Measurements from ENCODE around the gene NEUROG1. TPM values are rescaled to one million over a fixed set of nuclear protein-coding genes. Genes with fewer than 3 reads are reported as not detected.

The NEUROG1 gene
- total RNA-seq: 10 to 100 TPM in 1 of 8 experiments, 1 to 10 TPM in 3, under 1 TPM in 1, not detected in 3; 0.15 to 29.4 (median 2.3) TPM

DNA sequence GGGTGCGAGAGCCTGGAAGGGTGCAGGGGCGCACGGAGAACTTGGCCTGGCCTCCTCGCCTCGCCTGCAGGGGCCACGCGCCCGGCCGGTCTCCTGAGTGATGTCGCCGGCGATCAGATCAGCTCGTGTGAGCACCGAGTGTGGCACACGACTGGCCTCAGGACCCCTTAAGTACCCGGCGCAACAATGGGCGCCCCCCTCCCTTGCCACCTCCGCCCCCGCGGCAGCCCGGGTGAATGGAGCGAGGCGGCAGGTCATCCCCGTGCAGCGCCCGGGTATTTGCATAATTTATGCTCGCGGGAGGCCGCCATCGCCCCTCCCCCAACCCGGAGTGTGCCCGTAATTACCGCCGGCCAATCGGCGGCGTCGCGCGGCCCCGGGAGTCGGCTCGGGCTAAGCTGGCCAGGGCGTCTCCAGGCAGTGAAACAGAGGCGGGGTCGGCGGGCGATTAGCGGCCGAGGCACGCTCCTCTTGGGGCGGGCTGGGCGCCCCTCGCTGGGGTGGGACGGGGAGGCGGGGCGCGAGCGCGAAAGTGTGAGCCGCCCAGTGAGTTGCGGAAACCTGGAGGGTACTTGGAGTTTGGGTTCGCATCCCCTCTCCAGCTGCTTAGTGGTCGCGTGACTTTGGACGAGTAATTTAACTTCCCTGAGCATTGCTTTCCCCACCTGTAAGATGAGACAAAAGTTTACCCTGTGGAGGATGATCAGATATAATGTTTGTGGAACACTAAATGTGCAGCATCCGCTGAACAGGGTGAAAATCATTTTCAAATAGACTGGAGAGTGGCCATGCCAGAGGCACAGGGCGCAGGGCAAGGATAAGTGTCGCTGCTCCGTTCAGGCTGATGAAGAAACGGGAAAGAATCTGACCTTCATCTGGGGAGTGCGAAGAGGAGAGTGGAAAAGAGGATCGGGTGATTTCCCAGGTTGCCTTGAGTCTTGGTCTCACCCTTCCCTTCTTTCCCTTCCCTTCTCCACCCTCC, at the start of gene NEUROG1:
Gene NEUROG1, minus strand, starts transcription at position 145 of the 982 bp plus-strand sequence. CDS start 274 bp downstream, outside the sequence.
- WGBS, 10 experiments: 4 to 30% (median 10%) methylated on average over 2 to 9 of the region's 74 CpGs; no CpG with 5 or more reads in 1 of the 10 experiments
- Histone ChIP-seq H3K4me1 (replicated peaks in 1 of 2) (peaks cover 15 to 34% of the 10 kb centered on the region in 2 donors), H3K27ac (peak within 1 kb of the TSS in 1 of 2 donors; percentile 56), H3K4me3 (peak within 1 kb of the TSS; percentile 15 to 33 (median 22))
- peak; percentile 88 to 97 (median 90) for ATAC-seq (replicated peaks in 6 of 8)
- in situ Hi-C loops (cut with MboI; ENCODE audit: low pct_unique_long_range_greater_than_20kb in 2 of 9, low sequenced_read_pairs in 9 of 9, unreplicated experiment in 9 of 9): no loop called here

GRCh38 chr5:135584918-135585317, 49.2 kb upstream of the NEUROG1 start:
- H3K4me1 ChIP-seq (replicated peaks in 1 of 2): no peaks in the 10 kb centered on the region
- no peak overlapping the region for H3K27ac ChIP-seq
- H3K4me3 ChIP-seq: no peak overlapping the region
- in situ Hi-C loops (cut with MboI; ENCODE audit: low pct_unique_long_range_greater_than_20kb in 2 of 9, low sequenced_read_pairs in 9 of 9, unreplicated experiment in 9 of 9): no loop called here
- WGBS, 10 experiments: 0 to 75% (median 59%) methylated on average over 1 to 4 of the region's 6 CpGs; no CpG with 5 or more reads in 6 of the 10 experiments
- no peak for ATAC-seq (replicated peaks in 6 of 8)

DNA sequence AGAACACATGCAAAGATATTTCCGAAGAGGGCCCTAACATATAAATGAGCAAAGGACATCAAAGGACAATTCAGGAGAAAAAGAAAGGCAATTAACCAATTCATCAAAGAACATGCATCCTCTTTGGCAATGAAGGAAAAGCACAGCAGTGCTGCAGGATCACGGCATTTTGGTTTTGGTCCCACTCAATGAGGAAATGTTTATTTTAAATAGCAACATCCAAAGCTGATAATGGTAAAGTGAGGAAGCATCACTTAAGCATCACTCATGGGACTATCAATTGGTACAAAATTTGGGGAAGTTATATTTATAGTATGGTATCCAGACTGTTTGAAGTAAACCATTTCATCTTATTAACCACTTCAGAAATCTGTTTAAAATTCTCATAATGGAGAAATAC, 48.5 kb upstream of the NEUROG1 start:
- in situ Hi-C loops (cut with MboI; ENCODE audit: low pct_unique_long_range_greater_than_20kb in 2 of 9, low sequenced_read_pairs in 9 of 9, unreplicated experiment in 9 of 9): no loop called here
- H3K27ac ChIP-seq: no peak overlapping the region
- H3K4me3 ChIP-seq: no peak overlapping the region
- H3K4me1 ChIP-seq (replicated peaks in 1 of 2): no peaks in the 10 kb centered on the region
- no peak for ATAC-seq (replicated peaks in 6 of 8)
- 0 to 100% (median 50%) methylated on average over 1 to 2 of the region's 2 CpGs; no CpG with 5 or more reads in 1 of the 10 experiments for WGBS, 10 experiments

GRCh38 chr5:135582099-135582781, 46.5 kb upstream of the NEUROG1 start:
- ATAC-seq (replicated peaks in 6 of 8): no peak
- 33 to 100% (median 79%) methylated on average over 1 to 3 of the region's 6 CpGs; no CpG with 5 or more reads in 4 of the 10 experiments for WGBS, 10 experiments
- in situ Hi-C loops (cut with MboI; ENCODE audit: low pct_unique_long_range_greater_than_20kb in 2 of 9, low sequenced_read_pairs in 9 of 9, unreplicated experiment in 9 of 9): no loop called here

DNA sequence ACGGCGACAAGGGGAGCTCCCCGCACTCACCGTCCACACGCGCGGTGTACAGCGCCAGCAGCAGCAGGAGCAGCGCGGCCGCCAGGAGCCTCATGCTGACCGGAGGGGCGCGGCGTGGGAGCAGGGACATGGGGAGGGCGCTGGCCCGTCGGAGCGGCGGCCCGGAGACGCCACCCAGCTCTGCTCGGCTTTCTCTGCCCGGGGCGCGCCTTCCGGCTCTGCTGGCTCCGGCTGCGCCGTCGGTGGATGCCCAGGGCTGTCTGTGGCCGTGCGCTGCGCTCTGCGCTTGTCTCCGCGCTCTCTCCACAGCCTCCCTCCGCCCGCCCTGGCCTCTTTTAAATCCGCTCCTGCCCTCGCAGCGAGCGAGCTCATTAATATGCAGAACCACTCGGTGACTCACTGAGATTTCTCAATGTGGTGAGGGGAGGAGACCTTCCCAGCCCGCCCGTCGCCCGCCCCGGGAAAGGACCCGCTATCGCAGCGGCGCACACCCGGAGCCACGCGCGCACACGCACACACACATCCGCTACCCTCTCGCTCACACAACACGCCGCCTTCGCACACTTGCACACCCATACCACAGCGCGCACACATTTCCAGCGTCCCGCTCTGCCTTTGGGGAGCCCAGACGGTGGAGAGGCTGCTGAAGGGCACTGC, 43.0 kb upstream of the NEUROG1 start, which contains the start of gene CXCL14:
Gene CXCL14, minus strand, starts transcription at position 307 of the 657 bp plus-strand sequence. Its CDS starts 213 bp downstream, at position 94.
- H3K4me3 ChIP-seq: peak within 1 kb of the TSS; percentile 13 to 41 (median 27)
- ATAC-seq (replicated peaks in 6 of 8): peak; percentile 93 to 98 (median 96)
- H3K27ac ChIP-seq: no peak within 1 kb of the TSS
- WGBS, 10 experiments: 0% methylated on average over 1 to 2 of the region's 68 CpGs; no CpG with 5 or more reads in 7 of the 10 experiments
- in situ Hi-C loops (cut with MboI; ENCODE audit: low pct_unique_long_range_greater_than_20kb in 2 of 9, low sequenced_read_pairs in 9 of 9, unreplicated experiment in 9 of 9): loop anchor here in 1 of 9 experiments (10.0 kb wide), 1 partner anchor 146 kb away; no protein-coding TSS in a partner anchor
- H3K4me1 ChIP-seq (replicated peaks in 1 of 2): peaks cover 0 to 3% of the 10 kb centered on the region in 2 donors

More at GRCh38 chr5:135582099-135582781, 46.5 kb upstream of the NEUROG1 start:
- Histone ChIP-seq H3K27ac (no peak overlapping the region), H3K4me1 (replicated peaks in 1 of 2) (no peaks in the 10 kb centered on the region), H3K4me3 (no peak overlapping the region)

DNA sequence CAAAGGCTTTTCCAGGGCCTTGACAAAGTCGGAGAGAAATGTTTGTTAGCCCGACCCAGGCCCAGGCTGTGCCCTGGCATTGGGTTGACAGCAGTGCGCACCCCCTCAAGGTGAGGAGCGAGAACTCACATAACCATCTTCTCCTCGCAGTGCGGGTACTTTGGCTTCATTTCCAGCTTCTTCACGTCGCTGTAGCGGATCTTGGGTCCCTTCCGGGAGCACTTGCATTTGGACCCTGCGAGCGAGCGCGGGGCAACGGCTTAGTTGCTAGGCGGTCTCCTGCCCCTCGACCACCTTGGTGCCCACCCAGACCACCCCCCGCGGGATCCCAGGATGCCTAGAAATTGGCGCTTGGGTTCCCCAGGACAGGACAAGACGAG, 42.5 kb upstream of the NEUROG1 start:
- no peak for ATAC-seq (replicated peaks in 6 of 8)

GRCh38 chr5:135577421-135577820, 41.7 kb upstream of the NEUROG1 start:
- peaks cover 0 to 3% of the 10 kb centered on the region in 2 donors for H3K4me1 ChIP-seq (replicated peaks in 1 of 2)
- no peak overlapping the region for H3K27ac ChIP-seq
- no peak for ATAC-seq (replicated peaks in 6 of 8)
- 100% methylated on average over 1 of the region's 8 CpGs; no CpG with 5 or more reads in 8 of the 10 experiments for WGBS, 10 experiments
- no peak overlapping the region for H3K4me3 ChIP-seq
- in situ Hi-C loops (cut with MboI; ENCODE audit: low pct_unique_long_range_greater_than_20kb in 2 of 9, low sequenced_read_pairs in 9 of 9, unreplicated experiment in 9 of 9): loop anchor here in 1 of 9 experiments (10.0 kb wide), 1 partner anchor 147 kb away; no protein-coding TSS in a partner anchor

More for the DNA sequence above, 42.5 kb upstream of the NEUROG1 start:
- H3K4me3 ChIP-seq: peak overlapping the region; percentile 13 to 41 (median 27)
- peaks cover 0 to 3% of the 10 kb centered on the region in 2 donors for H3K4me1 ChIP-seq (replicated peaks in 1 of 2)
- in situ Hi-C loops (cut with MboI; ENCODE audit: low pct_unique_long_range_greater_than_20kb in 2 of 9, low sequenced_read_pairs in 9 of 9, unreplicated experiment in 9 of 9): loop anchor here in 1 of 9 experiments (10.0 kb wide), 1 partner anchor 147 kb away; no protein-coding TSS in a partner anchor
- WGBS, 10 experiments: 4 to 31% (median 7%) methylated on average over 3 to 9 of the region's 21 CpGs; no CpG with 5 or more reads in 5 of the 10 experiments
- H3K27ac ChIP-seq: no peak overlapping the region

DNA sequence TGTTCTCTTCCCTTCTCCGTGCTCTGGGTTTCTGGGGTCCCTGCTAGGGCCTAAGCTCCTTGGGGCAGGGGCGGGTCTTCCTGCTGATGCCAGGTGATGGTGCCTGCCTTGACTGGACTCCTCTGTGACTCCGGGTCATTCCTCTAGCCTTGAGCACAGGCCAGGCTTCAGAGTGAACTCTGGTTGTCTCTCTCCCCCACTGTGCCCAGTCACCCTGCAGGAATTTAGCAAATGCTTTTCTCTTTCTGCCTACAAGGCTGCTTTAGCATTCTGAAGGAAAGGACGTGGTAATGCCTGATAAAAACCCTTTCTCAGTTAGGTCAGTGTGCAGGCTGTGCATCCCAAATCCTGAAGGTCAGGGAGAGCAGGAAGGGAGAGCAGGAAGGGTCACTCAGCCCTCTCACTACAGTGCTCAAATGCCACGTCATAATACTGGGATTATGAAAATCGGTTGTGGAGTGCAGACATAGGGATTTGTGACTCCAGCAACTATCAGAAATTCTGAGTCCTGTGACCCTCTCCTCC, 40.4 kb upstream of the NEUROG1 start:
- ATAC-seq (replicated peaks in 6 of 8): no peak
- H3K4me3 ChIP-seq: no peak overlapping the region
- H3K4me1 ChIP-seq (replicated peaks in 1 of 2): peaks cover 0 to 3% of the 10 kb centered on the region in 2 donors
- in situ Hi-C loops (cut with MboI; ENCODE audit: low pct_unique_long_range_greater_than_20kb in 2 of 9, low sequenced_read_pairs in 9 of 9, unreplicated experiment in 9 of 9): loop anchor here in 1 of 9 experiments (10.0 kb wide), 1 partner anchor 149 kb away; no protein-coding TSS in a partner anchor
- no peak overlapping the region for H3K27ac ChIP-seq
- 0 to 71% (median 45%) methylated on average over 1 to 3 of the region's 6 CpGs; no CpG with 5 or more reads in 2 of the 10 experiments for WGBS, 10 experiments

GRCh38 chr5:135574493-135574892, 38.7 kb upstream of the NEUROG1 start:
- Histone ChIP-seq H3K4me3 (no peak overlapping the region), H3K27ac (no peak overlapping the region), H3K4me1 (replicated peaks in 1 of 2) (peaks cover 0 to 3% of the 10 kb centered on the region in 2 donors)
- no peak for ATAC-seq (replicated peaks in 6 of 8)
- in situ Hi-C loops (cut with MboI; ENCODE audit: low pct_unique_long_range_greater_than_20kb in 2 of 9, low sequenced_read_pairs in 9 of 9, unreplicated experiment in 9 of 9): loop anchor here in 7 of 9 experiments (10.0 to 25.0 kb wide), 3 partner anchors 150 to 263 kb away; partner anchors contain the start of gene SLC25A48 (in 4 of the 7)
- WGBS, 10 experiments: 60 to 97% (median 80%) methylated on average over 1 to 6 of the region's 10 CpGs; no CpG with 5 or more reads in 5 of the 10 experiments

GRCh38 chr5:135571902-135572301, 36.1 kb upstream of the NEUROG1 start:
- H3K27ac ChIP-seq: no peak overlapping the region
- no peak overlapping the region for H3K4me3 ChIP-seq
- in situ Hi-C loops (cut with MboI; ENCODE audit: low pct_unique_long_range_greater_than_20kb in 2 of 9, low sequenced_read_pairs in 9 of 9, unreplicated experiment in 9 of 9): loop anchor here in 7 of 9 experiments (10.0 to 25.0 kb wide), 3 partner anchors 153 to 265 kb away; partner anchors contain the start of gene SLC25A48 (in 4 of the 7)
- ATAC-seq (replicated peaks in 6 of 8): no peak
- WGBS, 10 experiments: 20 to 100% (median 80%) methylated on average over 1 to 7 of the region's 9 CpGs; no CpG with 5 or more reads in 3 of the 10 experiments
- H3K4me1 ChIP-seq (replicated peaks in 1 of 2): peaks cover 0 to 7% of the 10 kb centered on the region in 2 donors

DNA sequence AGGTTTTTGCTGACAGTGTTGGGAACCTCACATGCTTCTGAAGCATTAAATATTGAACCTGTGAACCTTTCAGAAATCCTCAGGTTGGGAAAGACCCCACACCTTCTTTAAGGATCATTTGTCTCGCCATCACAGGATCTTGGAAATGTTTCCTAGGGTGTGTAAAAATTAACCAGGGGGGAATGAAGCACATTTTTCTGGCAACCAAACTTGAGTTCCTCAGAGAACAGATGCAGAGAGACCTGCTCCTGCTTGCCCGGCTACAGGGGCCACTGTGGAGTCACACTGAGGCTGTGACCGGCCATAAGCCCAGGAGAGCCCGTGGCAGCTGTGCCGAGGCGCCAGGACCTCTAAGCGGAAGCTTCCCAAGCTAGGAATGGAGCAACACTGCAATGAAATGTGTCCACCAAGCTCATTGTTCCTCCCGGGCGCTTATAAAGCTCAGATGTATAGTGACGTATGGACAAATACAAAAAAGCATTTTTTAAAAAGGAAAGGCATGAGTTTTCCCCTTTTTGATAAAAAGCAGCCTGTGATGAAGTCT, 35.4 kb upstream of the NEUROG1 start:
- no peak overlapping the region for H3K4me3 ChIP-seq
- H3K4me1 ChIP-seq (replicated peaks in 1 of 2): peaks cover 3 to 6% of the 10 kb centered on the region in 2 donors
- WGBS, 10 experiments: 60 to 100% (median 79%) methylated on average over 1 to 8 of the region's 10 CpGs; no CpG with 5 or more reads in 2 of the 10 experiments
- H3K27ac ChIP-seq: no peak overlapping the region
- in situ Hi-C loops (cut with MboI; ENCODE audit: low pct_unique_long_range_greater_than_20kb in 2 of 9, low sequenced_read_pairs in 9 of 9, unreplicated experiment in 9 of 9): loop anchor here in 7 of 9 experiments (10.0 to 25.0 kb wide), 3 partner anchors 154 to 266 kb away; partner anchors contain the start of gene SLC25A48 (in 4 of the 7)
- ATAC-seq (replicated peaks in 6 of 8): no peak

Measured in motor neuron (in vitro differentiated cells).